A673 (cell line): ENCODE results near the gene UBR4. TPM values are rescaled to one million over a fixed set of nuclear protein-coding genes. Genes with fewer than 3 reads are reported as not detected.

Experiments used
- BruUV-seq: library from RNA; stranded (reverse); fragments of 400-500 nt; replicated peaks from 2 replicates; lab custom pipeline; 2021; lab: Mats Ljungman, UMichigan
- CTCF ChIA-PET: fragments of 300-600 bp; sonication (Branson Sonifier 250); formaldehyde crosslinking; loops from one replicate; lab custom pipeline; 2022; ENCODE audit warnings: antibody characterized with exemption; lab: Charles Lee
- POLR2A ChIA-PET: fragments of 300-600 bp; sonication (Branson Sonifier 250); formaldehyde crosslinking; loops from one replicate; lab custom pipeline; 2022; ENCODE audit warnings: antibody characterized with exemption; ENCODE audit not compliant: low non-redundant PET; lab: Charles Lee
- DNase-seq: peaks from one replicate; pipeline ENCODE4 v3.0.0-alpha.2; 2015; ENCODE audit warnings: low spot score
- H3K27ac ChIP-seq: fragments of 200-600 bp; sonication (generic); 2 replicates; pipeline ENCODE4 v1.5.1; 2016; ENCODE audit warnings: mixed run types, low read depth, mild to moderate bottlenecking, mixed read lengths, antibody characterized with exemption, low read length; ENCODE audit not compliant: poor library complexity, severe bottlenecking
- H3K27me3 ChIP-seq: fragments of 200-600 bp; sonication (generic); replicated peaks from 2 replicates; pipeline ENCODE4 v1.6.1; 2017; ENCODE audit warnings: mixed run types, low read depth, mild to moderate bottlenecking, mixed read lengths, antibody characterized with exemption, low read length; ENCODE audit not compliant: insufficient read depth, poor library complexity
- H3K36me3 ChIP-seq: fragments of 200-600 bp; sonication (generic); 2 replicates; pipeline ENCODE4 v1.6.1; 2016; ENCODE audit warnings: mixed run types, mild to moderate bottlenecking, mixed read lengths, antibody characterized with exemption, low read length; ENCODE audit not compliant: insufficient read depth, poor library complexity, severe bottlenecking
- H3K4me1 ChIP-seq: fragments of 200-600 bp; sonication (generic); 2 replicates; pipeline ENCODE4 v1.6.1; 2017; ENCODE audit warnings: mixed run types, mild to moderate bottlenecking, mixed read lengths, antibody characterized with exemption, low read length; ENCODE audit not compliant: insufficient read depth, poor library complexity, severe bottlenecking
- H3K4me3 ChIP-seq: fragments of 200-600 bp; sonication (generic); 2 replicates; pipeline ENCODE4 v1.5.1; 2016; ENCODE audit warnings: low read depth, mixed run types, mild to moderate bottlenecking, mixed read lengths, low read length; ENCODE audit not compliant: poor library complexity, severe bottlenecking
- H3K9me3 ChIP-seq: fragments of 200-600 bp; sonication (generic); 2 replicates; pipeline ENCODE4 v1.6.1; 2016; ENCODE audit warnings: mixed run types, low read depth, mild to moderate bottlenecking, mixed read lengths, antibody characterized with exemption, low read length; ENCODE audit not compliant: poor library complexity, severe bottlenecking
- EZH2 ChIP-seq: fragments of 200-600 bp; sonication (generic); IDR thresholded peaks from 2 replicates; pipeline ENCODE4 v1.6.1; 2017; ENCODE audit warnings: borderline replicate concordance, low read depth, mild to moderate bottlenecking, mixed read lengths, antibody characterized with exemption, low read length; ENCODE audit not compliant: poor library complexity, severe bottlenecking
- intact Hi-C: fragments of 100-400 bp; cut with micrococcal nuclease; formaldehyde crosslinking; loops from one replicate; pipeline ENCODE4 v1.10.0; 2022; ENCODE audit not compliant: unreplicated experiment
- total RNA-seq: library from RNA; stranded (reverse); gene quantifications from 2 replicates; pipeline ENCODE4 v1.2.3, GENCODE V29; 2021
- TF ChIP-seq, protein P1 (sequence below): fragments of 300-800, 200-600 bp; sonication (generic); conservative IDR thresholded peaks from 2 replicates; pipeline ENCODE4 v1.5.1; 2017; ENCODE audit warnings: low read depth, mild to moderate bottlenecking, antibody characterized with exemption, low read length, moderate library complexity, mixed read lengths

The UBR4 gene
- total RNA-seq, 1 experiment from 2014 or later: 214 TPM

DNA sequence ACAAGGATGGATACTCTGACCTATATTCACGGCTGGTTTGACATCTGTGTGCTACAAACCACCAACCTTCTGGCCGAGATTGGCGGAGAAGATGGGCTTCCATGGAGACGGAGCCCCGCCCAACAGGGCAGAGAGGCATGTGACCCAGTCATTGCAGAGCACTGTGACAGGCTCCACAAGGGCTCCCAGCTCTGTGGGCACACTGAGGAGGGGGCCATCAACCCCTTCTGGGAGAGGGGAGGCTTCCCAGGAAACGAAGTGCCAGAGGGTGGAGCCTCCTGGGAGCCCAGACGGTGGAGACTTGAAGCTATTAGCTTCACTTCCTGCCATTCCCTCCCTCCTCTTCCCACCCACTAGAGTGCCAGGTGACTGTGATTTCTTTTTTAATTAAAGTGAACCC is 182.0 kb downstream of the UBR4 start:
- TF ChIP-seq, protein P1, sequence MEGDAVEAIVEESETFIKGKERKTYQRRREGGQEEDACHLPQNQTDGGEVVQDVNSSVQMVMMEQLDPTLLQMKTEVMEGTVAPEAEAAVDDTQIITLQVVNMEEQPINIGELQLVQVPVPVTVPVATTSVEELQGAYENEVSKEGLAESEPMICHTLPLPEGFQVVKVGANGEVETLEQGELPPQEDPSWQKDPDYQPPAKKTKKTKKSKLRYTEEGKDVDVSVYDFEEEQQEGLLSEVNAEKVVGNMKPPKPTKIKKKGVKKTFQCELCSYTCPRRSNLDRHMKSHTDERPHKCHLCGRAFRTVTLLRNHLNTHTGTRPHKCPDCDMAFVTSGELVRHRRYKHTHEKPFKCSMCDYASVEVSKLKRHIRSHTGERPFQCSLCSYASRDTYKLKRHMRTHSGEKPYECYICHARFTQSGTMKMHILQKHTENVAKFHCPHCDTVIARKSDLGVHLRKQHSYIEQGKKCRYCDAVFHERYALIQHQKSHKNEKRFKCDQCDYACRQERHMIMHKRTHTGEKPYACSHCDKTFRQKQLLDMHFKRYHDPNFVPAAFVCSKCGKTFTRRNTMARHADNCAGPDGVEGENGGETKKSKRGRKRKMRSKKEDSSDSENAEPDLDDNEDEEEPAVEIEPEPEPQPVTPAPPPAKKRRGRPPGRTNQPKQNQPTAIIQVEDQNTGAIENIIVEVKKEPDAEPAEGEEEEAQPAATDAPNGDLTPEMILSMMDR: no peak
- TF ChIP-seq EZH2: no peak
- ChIA-PET CTCF (no interaction called here), POLR2A (no interaction called here)
- no peak for DNase-seq
- intact Hi-C loops: no loop called here
- Histone ChIP-seq H3K27me3 (no peaks in the 10 kb centered on the region), H3K9me3 (no peaks in the 10 kb centered on the region), H3K27ac (no peak overlapping the region), H3K4me1 (peaks cover 8% of the 10 kb centered on the region), H3K4me3 (no peak overlapping the region), H3K36me3 (no peaks in the 10 kb centered on the region)
- BruUV-seq: no TSS peak

Other genes with a start within 250 kb of the UBR4 start
- gene EMC1, start 41.3 kb upstream of the UBR4 start, total RNA-seq: 75.9 and 84.3 TPM in 2 replicates
- 125 and 145 TPM in 2 replicates for gene MRTO4, start 41.5 kb upstream of the UBR4 start, total RNA-seq
- 1.9 and 2.6 TPM in 2 replicates for gene AKR7A3, start 78.5 kb upstream of the UBR4 start, total RNA-seq
- 57.2 and 61.5 TPM in 2 replicates for gene AKR7A2, start 101.9 kb upstream of the UBR4 start, total RNA-seq
- gene SLC66A1, start 102.1 kb upstream of the UBR4 start, total RNA-seq: 18.3 and 22.0 TPM in 2 replicates